Choroid plexus epithelial cell (primary cell): ENCODE measurements around the gene PIK3R3.

ENCODE experiments used
- DNase-seq: peaks from one replicate; pipeline ENCODE4 v3.0.0-alpha.2; 2010; ENCODE audit warnings: low read depth
- H3K4me3 ChIP-seq: 2 replicates; pipeline ENCODE4 v1.5.1; 2011; ENCODE audit warnings: low read depth, mild to moderate bottlenecking, control low read depth, low read length, moderate library complexity
- TF ChIP-seq, protein P1 (sequence below): conservative IDR thresholded peaks from 2 replicates; pipeline ENCODE4 v1.5.1; 2011; ENCODE audit warnings: low read depth, mild to moderate bottlenecking, control low read depth, inconsistent platforms, low read length, moderate library complexity

The PIK3R3 gene

GRCh38 chr1:46012236-46012635, 120.2 kb downstream of the PIK3R3 start:
- DNase-seq, result no peak
- TF ChIP-seq, protein P1, sequence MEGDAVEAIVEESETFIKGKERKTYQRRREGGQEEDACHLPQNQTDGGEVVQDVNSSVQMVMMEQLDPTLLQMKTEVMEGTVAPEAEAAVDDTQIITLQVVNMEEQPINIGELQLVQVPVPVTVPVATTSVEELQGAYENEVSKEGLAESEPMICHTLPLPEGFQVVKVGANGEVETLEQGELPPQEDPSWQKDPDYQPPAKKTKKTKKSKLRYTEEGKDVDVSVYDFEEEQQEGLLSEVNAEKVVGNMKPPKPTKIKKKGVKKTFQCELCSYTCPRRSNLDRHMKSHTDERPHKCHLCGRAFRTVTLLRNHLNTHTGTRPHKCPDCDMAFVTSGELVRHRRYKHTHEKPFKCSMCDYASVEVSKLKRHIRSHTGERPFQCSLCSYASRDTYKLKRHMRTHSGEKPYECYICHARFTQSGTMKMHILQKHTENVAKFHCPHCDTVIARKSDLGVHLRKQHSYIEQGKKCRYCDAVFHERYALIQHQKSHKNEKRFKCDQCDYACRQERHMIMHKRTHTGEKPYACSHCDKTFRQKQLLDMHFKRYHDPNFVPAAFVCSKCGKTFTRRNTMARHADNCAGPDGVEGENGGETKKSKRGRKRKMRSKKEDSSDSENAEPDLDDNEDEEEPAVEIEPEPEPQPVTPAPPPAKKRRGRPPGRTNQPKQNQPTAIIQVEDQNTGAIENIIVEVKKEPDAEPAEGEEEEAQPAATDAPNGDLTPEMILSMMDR, result no peak
- no peak overlapping the region for H3K4me3 ChIP-seq

GRCh38 chr1:46011121-46011695, 121.2 kb downstream of the PIK3R3 start:
- TF ChIP-seq, protein P1, result no peak
- H3K4me3 ChIP-seq, result no peak overlapping the region
- no peak for DNase-seq

GRCh38 chr1:46010611-46011010, 121.8 kb downstream of the PIK3R3 start:
- TF ChIP-seq, protein P1, result no peak
- H3K4me3 ChIP-seq, result no peak overlapping the region

GRCh38 chr1:46008585-46008984, 123.8 kb downstream of the PIK3R3 start:
- DNase-seq, result no peak
- TF ChIP-seq, protein P1, result no peak
- H3K4me3 ChIP-seq, result no peak overlapping the region

More at GRCh38 chr1:46010611-46011010, 121.8 kb downstream of the PIK3R3 start:
- DNase-seq, result no peak

DNA sequence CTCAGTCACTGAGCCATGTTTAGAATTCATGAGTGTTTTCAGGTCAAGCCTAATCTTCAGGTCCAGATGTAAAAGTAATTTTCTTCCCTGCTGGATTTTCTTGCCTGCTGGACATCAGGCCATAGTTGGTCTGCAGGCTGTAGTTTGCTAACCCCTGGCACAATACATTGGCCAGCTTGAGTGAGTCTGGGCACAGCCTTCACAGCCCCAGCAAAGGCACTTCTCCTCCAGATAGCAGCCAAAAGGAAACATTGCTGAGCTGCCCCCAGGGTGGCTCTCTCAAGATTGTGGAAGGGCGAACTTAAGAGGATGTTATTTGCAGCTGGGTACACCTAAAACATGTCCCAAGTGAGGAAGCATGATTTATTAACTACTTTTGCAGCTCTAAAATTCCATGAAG, 126.8 kb downstream of the PIK3R3 start:
- no peak for DNase-seq
- TF ChIP-seq, protein P1, result no peak
- H3K4me3 ChIP-seq, result no peak overlapping the region

- no peak for DNase-seq
- TF ChIP-seq, protein P1, result no peak
- H3K4me3 ChIP-seq, result no peak overlapping the region
Observed at GRCh38 chr1:46004492-46004891, 127.9 kb downstream of the PIK3R3 start.

GRCh38 chr1:46003315-46003714, 129.1 kb downstream of the PIK3R3 start:
- TF ChIP-seq, protein P1, result no peak
- DNase-seq, result no peak
- H3K4me3 ChIP-seq, result no peak overlapping the region
